Activated CD4-positive, alpha-beta T cell treated with anti-CD3 and anti-CD28 coated beads for 4 hours (primary cell): ENCODE data around the gene PLA2G4A.

Experiments
- DNase-seq, 2 donors: peaks; one replicate each; pipeline ENCODE4 v3.0.0-alpha.2; 2020

Gene PLA2G4A

DNA sequence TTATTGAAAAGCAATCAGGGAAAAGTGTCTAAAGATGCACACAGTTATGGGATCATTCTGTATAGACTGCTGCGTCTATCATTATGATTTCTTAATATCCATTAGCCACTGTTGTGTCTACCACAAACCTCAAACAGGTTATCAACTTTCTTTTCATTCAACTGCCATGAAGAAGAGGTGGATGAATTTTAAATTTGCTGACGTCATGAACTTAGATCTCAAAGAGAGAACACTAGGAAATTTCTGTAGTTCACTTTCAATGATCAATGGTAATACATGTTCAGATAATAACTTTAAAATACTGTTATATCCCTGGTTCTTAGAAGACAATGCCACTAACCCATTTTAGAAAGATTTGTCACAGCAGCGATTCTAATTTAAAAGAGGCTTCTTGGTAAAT is 6.7 kb downstream of the PLA2G4A start:
- no peak for DNase-seq

DNA sequence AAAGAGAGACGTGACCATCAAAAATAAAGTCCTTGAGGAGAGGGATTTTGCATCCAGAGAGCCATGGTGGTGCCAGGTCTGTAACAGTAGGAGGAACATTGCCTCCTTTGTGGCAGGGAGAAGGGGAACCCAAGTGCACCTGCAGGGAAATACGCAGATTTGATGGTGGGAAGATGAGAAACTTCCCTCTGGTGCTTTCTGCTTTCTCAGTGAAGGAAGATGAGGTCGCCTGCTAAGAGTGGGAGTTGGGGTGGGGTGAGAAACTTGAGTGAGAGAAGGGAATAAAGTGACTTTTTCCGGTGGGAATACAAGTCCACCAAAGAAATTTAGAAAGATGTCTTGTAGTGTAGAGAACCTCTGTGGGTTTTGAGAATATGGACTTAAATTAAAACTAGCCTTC is 9.1 kb downstream of the PLA2G4A start:
- no peak for DNase-seq

DNA sequence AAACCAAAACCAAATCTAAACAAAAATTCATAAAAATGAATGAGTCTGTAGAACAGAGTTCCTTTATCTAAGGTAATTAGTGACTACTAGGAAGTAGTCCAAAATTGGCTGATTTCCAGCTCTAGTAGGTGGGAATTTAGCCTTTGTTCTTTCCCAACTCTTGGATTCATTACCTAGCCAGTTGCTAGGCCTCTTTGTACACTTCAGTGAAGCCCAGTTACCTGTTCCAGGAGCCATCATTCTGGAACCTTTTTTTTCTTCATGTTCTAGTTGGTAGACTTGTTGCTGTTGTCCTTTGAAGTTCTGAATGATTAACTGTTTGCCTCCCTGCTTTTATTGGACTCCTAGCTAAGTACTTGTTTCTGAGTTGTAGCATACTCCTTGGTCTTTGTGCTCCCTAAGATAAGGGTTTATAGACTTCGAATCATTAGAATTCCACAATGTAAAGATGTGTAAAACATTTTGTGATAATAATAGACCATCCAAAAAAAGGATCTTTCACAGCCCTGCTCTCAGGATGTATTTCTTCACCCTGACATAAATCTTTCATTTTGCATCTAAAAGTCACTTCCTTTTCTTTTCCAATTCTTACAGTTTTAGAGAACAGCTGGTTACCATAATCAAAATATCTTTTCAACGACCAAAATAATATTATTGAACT is 9.8 kb downstream of the PLA2G4A start:
- DNase-seq: no peak

DNA sequence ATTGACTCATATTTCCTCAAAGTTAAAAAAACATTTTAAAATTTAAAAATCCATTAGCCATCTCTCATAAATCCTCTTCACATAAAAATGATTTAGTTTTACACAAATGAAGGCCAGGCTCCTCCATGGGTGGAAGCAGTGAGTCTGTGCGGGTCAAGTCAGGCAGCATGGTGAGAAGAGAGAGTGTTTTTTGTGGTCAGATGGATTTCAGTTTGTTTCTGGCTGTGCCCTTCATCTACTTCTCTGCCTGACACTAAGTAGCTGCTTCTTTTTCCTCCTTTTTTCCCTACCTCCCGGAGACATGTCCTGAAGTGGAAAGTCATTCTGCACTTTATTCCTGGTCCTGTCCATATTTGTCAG is 10.3 kb downstream of the PLA2G4A start:
- DNase-seq: no peak

DNA sequence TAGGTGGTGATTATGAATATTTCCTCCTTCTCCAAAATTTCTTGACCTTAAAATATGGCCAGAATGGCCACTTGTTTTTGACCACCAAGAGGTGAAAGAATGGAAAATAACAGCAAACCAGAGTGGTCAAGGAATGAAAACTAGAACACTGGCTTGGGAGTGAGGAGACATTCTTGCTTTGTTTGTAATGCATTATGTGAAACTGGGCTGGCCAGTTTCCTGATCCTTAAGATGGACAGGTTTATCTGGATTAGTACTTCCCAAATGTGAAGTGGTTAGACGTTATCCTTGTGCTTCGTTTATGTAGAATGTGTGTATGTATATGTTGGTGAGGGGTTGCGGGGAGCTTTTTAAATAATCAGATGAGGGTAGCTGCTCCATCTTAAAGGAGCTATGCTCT is 12.8 kb downstream of the PLA2G4A start:
- no peak for DNase-seq

DNA sequence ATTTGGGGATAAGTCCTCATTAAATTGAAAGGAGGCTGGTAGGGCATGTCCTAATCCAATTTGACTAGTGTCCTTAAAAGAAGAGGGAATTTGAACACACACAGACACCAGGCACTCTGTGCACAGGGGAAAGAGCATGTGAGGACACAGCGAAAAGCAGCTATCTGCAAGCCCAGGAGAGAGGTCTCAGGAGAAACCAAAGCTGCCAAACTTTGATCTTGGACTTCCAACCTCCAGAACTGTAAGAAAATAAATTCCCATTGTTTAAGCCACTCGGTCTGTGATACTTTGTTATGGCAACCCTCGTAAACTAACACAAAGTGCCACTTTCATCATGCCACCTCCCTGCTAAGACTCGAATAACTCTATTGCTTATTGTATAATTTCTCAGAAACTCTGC is 13.8 kb downstream of the PLA2G4A start:
- DNase-seq: no peak

DNA sequence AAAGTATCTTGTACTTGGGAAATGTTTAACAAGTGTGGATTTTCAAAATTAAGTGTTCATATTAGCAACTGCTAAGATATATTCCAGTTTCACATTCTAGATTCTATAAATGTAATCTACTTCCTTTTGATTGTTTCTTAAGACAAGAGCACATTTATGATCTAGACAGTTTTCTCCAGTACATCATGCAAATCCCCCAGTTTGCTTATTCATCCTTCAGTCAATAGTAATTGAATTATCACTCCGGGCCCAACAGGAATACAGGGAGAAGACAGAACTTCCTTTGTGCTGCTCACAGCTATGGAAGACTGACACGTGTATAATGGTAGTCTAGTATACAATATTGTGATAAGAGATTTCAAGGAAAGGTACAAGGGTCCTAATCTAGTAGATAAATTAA is 14.5 kb downstream of the PLA2G4A start:
- no peak for DNase-seq

DNA sequence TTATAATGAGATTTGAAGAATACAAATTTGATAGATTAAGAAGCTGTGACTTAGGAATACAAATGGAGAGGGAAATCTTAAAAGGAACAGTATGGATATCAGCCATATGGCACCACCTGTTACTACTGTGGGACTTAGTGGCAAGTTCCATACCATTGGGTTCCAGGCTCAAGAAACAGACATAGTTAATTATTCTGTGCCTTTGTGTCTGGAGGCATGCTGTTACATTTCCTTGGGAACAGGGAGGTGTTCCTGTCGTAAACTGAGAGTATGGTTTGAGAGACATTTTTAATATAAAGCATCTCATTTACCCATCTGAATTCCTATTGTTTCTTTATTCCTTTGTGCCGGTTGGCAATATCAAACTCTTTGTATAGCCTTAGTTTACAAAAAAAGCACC is 15.2 kb downstream of the PLA2G4A start:
- no peak for DNase-seq

DNA sequence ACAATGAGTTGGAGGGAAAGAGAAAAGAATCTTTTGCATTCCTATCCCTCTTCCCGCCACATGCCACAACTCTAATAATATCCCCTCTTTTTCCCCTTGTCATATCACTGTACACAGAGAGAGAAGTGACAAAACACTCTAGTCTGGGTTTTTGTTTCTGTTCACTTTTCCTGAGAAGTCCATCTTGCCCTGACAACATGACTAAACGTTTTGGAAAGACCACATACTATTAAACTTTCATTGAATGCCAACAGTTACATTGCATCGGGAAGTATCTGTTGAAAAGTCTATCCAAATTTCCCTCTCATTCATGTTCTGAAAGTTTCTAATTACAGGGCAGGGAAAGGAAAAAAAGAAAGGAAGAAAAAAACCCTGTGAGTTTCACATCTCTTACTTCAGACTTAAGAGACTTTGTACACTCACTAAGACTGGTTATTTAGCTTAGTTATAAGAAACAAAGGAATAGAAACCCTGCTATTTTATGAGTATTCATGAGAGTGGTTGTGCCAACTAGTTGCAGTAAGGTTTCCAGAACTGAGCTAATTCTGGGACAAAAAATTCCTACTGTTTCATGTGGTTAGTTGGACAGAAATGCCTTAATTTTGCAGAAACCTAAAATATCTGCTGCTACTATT is 16.9 kb downstream of the PLA2G4A start:
- no peak for DNase-seq

DNA sequence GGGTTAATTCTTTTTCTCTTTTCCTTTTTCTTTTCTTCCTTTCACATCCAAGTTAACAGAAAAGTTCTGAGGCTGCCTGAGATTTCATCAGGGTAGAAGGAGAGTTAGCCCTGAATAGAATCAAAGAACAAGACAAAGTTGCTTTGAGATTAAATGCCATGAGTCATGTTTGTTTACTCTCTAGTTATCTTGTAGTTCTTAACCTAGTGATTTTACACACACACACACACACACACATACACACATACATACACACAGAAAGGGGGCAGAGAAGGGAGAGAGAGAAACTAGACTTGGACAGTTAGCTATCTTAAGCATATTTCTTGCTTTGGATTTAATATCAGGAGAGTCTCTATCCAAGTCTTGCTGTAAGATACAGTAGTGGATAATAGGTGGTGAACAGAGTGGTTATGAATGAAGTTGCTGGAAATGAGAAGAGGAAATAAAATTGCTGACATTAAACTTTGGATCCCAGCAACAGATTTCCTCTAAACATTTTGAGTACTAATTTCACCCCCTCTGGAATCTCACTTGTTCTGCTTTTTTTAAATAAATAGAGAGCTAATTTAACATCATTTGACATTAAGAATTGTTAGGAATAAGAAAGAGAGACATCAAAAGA is 19.9 kb downstream of the PLA2G4A start:
- no peak for DNase-seq

DNA sequence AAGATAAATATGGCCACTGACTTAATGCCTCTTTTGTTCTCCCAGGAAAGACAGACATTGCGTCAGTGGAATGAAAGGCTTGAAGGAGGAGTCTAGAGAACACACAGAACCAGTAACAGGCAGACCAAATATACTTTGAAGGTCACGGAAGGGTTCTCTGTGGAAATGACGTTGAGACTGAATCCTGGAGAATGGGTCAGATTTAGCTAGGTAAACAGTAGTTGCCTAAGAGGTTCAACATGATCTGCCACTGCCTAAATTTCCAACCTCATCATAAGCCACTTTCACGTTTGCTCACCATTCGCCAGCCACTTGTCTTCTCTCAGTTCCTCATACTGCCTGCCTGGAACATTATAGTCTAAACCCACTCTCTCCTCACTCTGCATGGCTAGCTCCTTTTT is 20.5 kb downstream of the PLA2G4A start:
- DNase-seq: no peak

DNA sequence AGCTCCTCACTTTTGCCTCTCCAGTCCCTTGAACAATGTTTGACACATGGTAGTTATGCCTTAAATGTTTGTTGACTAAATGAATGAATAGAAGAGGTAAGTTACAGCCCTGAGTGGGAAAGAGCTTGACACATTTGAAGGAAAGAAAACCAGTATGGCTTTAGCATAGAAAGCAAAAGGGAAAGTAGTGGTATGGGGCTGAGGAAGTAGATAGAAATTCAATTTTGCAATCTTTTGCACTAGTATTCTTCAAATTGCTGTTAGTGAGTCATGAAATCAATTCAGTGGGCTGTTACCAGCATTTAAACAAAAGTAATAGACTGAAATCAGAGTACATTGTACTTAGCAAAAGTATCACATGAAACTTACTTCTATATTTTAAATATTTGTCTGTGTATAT is 21.1 kb downstream of the PLA2G4A start:
- DNase-seq: no peak

DNA sequence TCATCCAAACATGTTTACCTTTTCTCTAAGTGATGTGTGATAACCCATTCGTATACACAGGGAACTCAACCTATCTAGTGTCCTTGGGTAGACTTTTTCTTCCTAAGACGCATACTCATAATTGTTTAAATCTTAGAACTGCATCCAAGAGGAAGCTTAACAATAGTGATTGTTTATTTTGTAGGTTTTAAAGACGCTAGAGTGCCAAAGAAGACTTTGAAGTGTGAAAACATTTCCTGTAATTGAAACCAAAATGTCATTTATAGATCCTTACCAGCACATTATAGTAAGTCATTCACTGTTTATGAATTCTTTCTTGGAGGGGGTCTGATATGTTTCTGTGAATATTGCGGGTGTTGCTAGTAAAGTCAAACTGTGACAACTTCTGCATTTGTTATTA is 25.4 kb downstream of the PLA2G4A start:
- no peak for DNase-seq

DNA sequence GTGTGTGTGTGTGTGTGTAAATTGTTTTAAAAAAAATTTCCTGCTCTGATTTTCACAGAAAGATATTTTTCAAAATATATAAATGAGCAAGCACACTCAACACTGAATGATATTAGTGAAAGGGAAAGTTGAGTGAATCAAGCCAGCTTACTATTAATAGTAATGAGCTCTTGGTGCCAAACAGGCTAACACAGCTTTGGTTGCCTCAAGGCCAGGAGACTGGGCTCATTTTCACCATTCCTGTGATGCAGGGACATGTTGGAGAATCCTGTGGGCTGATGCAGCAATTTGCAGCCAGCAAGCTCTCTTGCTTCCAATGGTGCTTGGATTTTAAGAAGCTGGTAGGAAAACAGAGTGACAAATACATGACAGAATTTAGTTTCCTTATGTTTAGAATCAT is 30.2 kb downstream of the PLA2G4A start:
- no peak for DNase-seq

DNA sequence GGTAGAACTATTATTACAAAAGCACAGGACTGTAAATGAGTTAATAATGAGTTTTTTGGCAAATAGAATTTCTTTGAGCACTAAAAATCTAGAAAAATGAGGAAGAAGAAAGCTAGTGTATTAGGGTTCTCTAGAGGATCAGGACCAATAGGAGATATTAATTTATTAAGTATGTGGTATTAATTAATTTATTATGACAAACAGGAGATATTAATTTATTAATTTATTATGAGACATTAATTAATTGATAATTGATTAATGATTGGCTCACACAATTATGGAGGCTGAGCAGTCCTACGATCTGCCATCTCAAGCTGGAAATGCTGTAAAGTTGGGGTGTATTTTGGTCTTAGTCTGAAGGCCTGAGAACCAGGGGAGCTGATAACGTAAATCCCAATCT is 31.2 kb downstream of the PLA2G4A start:
- DNase-seq: no peak

DNA sequence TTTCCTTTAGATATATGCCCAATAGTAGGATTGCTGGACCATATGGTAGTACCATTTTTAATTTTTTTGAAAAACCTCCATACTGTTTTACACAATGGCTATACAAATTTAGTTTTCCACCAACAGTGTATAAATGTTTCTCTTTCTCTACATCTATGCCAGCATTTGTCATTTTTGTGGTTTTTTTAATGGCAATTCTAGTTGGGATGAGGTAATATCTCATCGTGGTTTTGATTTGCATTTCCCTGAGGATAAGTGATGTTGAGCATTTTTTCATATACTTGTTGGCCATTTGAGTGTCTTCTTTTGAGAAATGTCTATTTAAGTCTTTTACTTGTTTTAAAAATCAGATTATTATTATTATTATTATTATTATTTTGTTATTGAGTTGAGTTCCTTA is 35.5 kb downstream of the PLA2G4A start:
- no peak for DNase-seq

DNA sequence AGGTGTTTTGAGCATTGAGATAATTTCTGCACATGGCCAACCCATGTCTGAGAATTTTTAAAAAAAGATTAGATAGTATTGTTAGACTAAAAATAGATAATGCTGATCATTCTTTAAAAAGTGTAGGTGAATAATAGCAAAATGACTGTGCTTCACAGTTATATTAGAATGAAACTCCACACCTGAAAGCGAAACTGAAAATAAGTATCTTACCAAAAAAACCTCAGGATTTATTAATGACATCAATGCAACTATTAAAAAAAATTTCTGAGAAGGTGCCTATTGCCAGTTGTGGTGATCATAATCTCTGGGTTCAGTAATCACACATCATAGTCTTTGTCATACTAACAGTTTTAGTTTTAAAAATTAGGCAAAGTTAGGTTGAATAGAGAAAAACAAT is 36.5 kb downstream of the PLA2G4A start:
- no peak for DNase-seq

DNA sequence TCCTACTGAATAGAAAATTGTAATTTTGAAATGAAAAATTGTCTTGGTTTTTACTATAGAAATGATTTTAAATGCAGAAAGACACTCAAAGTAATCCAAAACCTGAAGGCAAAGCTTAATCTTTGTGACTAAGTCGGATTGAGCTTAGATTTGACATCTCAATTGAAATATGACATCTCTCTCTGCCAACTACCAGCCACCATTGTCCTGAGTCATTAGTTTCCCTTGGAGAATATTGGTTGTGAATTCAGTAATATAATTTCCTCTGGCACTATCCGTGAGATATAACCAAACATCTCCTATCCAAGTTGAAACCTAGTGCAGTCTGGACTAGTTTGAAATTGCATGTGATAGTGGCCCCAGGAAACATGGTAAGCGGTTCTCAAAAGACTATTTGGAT is 37.1 kb downstream of the PLA2G4A start:
- DNase-seq: no peak

DNA sequence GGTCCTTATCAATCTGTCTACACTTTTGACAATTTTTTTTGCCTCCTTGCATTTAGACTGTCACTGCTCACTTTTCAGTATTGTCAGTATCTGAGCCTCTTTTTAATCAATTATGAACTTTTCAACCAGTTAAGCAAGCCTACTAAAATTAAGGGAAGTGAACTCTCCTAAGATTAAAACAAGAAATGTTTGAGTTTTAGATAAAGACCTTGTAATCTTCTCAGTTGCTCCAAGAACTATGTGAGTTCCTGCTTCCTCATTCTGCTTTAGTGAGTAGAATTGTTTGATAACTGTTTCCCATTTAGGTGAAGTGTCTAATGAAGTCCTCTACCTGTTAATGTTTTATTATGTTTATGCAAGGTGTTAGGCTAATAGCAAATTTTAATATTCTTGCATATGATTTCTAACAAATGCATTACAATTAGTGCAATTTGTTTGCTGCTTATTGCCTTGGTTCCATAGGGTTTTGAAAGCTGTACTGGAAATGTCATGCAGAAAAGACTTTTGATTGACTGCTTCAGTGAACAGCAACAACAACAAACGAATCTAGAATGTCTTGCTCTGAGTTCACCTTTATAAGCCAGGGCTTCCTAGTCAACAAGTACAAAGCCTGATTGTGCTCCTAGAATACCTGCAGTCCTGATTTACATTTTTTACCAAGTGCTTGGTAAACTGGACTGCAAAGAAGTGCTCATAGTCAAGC is 40.9 kb downstream of the PLA2G4A start:
- DNase-seq: no peak

DNA sequence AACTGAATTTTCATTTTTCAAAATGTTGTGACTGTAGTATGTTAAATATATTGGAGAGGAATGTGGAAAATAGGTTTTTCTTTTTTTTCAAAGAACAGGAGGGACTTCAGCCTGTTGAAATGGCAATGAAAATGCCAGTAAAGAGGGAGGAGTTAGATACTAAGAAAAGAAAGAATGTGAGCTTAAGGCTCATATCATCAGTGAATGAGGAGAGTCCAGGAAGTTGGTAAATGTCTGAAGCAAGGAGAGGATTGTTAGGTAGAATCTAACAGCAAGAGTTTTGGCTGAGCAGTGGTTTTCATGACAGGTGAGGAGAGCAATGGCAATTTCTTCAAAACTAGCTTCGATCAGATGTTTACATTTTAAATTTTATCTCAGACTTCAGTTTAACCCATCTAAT is 43.0 kb downstream of the PLA2G4A start:
- no peak for DNase-seq

DNA sequence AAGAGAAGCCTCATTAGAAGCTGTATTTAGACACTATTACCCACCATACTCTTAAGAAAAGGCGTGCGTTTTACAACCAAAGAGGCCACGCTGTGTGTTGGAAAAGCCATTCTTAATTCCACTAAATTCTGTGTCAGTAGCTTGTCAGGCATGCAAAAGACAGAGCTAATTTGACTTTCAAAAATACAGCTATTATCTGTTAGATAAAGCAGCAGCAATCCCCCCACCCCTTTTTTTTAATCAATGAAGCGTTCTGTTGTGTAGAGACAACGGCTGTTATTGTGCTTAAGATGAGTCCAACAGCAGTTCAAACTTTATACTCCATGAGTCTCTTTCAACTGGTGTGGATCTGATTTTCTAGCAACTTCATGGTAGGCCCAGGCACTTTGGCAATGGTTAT is 43.5 kb downstream of the PLA2G4A start:
- DNase-seq: no peak

DNA sequence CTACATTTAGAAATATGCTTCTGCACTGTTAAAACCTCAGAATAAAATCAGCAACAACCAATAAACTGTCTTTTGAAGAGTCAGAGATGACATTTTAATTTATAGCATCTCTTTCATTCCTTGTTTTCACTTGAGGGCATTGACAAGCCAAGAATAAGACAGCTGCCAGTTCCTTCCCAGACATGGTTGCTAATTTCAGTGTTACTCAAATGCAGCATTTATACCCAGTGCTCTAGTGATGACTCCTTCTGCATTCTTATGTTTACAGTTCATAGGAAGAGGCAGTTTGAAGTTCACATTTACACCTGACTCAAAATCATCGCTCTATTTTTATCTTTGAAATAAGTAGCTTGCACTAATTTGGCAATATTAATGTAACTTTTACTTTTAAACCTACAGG is 44.9 kb downstream of the PLA2G4A start:
- DNase-seq: no peak

DNA sequence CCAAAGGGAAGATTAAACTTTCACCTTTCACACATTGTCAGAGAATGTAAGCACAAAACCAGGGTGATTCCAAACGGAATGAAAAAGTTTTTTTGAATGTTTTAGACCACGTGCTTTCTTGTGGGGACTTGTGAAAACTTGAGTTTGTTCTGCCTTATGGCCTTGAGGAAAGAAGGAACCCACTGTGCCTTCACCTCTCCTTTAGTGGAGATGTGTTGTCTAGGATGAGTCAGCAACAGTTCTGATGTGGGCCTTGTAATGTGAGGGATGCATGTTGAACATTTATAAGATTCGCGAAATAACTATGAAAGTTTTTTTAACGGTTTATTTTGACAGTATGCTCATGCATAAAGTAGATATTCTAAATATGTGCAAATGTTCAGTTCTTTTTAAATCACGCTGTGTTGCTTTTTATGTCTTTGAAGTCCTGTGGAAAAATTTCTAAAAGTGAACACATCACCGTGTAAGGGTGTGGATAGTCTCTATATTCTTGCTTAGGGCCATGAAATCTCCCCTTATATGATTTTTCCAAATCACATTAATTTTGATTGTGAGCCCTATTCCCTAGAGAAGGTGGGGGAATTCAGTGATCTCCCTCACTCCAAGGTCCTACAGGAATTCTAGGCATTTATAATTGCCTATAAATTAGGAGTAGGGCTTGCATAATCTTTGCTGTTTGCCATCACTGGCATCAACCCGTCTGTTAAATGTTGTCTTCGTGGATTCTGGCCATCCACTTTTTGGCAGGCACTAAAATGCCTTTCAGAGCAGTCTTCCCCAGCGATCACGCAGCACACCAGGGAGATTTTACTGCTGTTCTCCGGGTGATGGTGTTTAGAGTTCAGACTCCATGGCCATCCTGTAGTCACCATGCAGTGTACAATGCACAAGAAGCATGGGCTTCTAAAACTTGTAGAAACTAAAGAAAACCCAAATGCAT is 47.4 kb downstream of the PLA2G4A start:
- DNase-seq: no peak
